K562 (cell line): ENCODE measurements around the gene CYBRD1. TPM values are rescaled to one million over a fixed set of nuclear protein-coding genes. Genes with fewer than 3 reads are reported as not detected.

Experiments
- ATF3 ChIP-seq, 2 experiments: fragments of 450-650 bp in 1 of 2; sonication (generic) in 1 of 2; formaldehyde crosslinking in 1 of 2; IDR thresholded peaks in 1 of 2; conservative IDR thresholded peaks in 1 of 2; 2 replicates each; pipeline versions ENCODE4 v1.6.1 to v1.8.1; 2016 to 2023; ENCODE audit warnings: mild to moderate bottlenecking in 2 of 2, moderate library complexity in 2 of 2, inconsistent platforms in 1 of 2, missing genetic modification reagents in 1 of 2
- MCM2 ChIP-seq: fragments of 450-650 bp; IDR thresholded peaks from 2 replicates; pipeline ENCODE4 v1.6.1; 2017; ENCODE audit warnings: low read depth, mild to moderate bottlenecking
- RBM39 ChIP-seq: fragments of 200-400 bp; formaldehyde crosslinking; optimal IDR thresholded peaks from 2 replicates; pipeline ENCODE3; 2018; ENCODE audit warnings: low read depth, low read length
- SMC3 ChIP-seq: conservative IDR thresholded peaks from 2 replicates; pipeline ENCODE4 v1.6.1; 2011; ENCODE audit warnings: low read depth, low read length, improper control_type of control experiment; ENCODE audit not compliant: insufficient read depth
- SPI1 ChIP-seq: IDR thresholded peaks from 2 replicates; pipeline ENCODE4 v1.6.1; 2011; ENCODE audit warnings: low read depth, low read length, control low read depth, borderline replicate concordance
- STAT5A ChIP-seq: IDR thresholded peaks from 2 replicates; pipeline ENCODE4 v1.6.1; 2012; ENCODE audit warnings: low read length, inconsistent platforms, borderline replicate concordance
- ZBTB1 ChIP-seq: sonication (generic); formaldehyde crosslinking; IDR thresholded peaks from 2 replicates; pipeline ENCODE4 v1.8.1; 2023; ENCODE audit warnings: missing genetic modification reagents, low read depth, mild to moderate bottlenecking, borderline replicate concordance
- ZBTB2 ChIP-seq: fragments of 450-650 bp; IDR thresholded peaks from 2 replicates; pipeline ENCODE4 v1.6.1; 2016; ENCODE audit warnings: antibody characterized with exemption
- ZNF282 ChIP-seq: sonication (generic); formaldehyde crosslinking; IDR thresholded peaks from 2 replicates; pipeline ENCODE4 v1.8.1; 2023; ENCODE audit warnings: missing genetic modification reagents
- ZSCAN32 ChIP-seq: fragments of 450-650 bp; formaldehyde crosslinking; IDR thresholded peaks from 2 replicates; pipeline ENCODE4 v1.4.0; 2020; ENCODE audit warnings: mild to moderate bottlenecking, moderate library complexity
- polyA plus RNA-seq, 8 experiments: library from polyadenylated mRNA; depleted of rRNA in 4 of 8; stranded (reverse) in 5 of 8; unstranded in 3 of 8; fragments of >200 nt; fragmentation: Nextera tagmentation in 2 of 8; fragmentation: Illumina TruSeq in 1 of 8; extraction: Ambion mirVana in 2 of 8; extraction: Trizol in 1 of 8; gene quantifications; 2 replicates each; pipeline versions ENCODE4 v1.2.1 to v1.2.3, GENCODE V29; 2011 to 2014; ENCODE audit warnings: inconsistent platforms in 1 of 8, missing spikeins in 1 of 8
- total RNA-seq, 7 experiments: library from RNA; depleted of rRNA in 6 of 7; stranded (reverse); fragments of >200 nt in 6 of 7; fragmentation: Illumina TruSeq in 2 of 7; extraction: Trizol in 2 of 7; gene quantifications; 2 replicates each; pipeline versions ENCODE4 v1.2.1 to v1.2.3, GENCODE V29; 2011 to 2021; ENCODE audit warnings: low replicate concordance in 1 of 7
- TF ChIP-seq, protein P1 (sequence below): sonication (generic); formaldehyde crosslinking; IDR thresholded peaks from 2 replicates; pipeline ENCODE4 v1.8.0; 2022; ENCODE audit warnings: mild to moderate bottlenecking, missing genetic modification reagents
- TF ChIP-seq, protein P2 (sequence below): fragments of 450-650 bp; IDR thresholded peaks from 2 replicates; pipeline ENCODE4 v1.7.0; 2016; ENCODE audit warnings: borderline replicate concordance
- TF ChIP-seq, protein P3 (sequence below): fragments of 450-650 bp; IDR thresholded peaks from 2 replicates; pipeline ENCODE4 v1.6.1; 2018; ENCODE audit not compliant: partially characterized antibody
- TF ChIP-seq, protein P4 (sequence below): fragments of 250-450 bp; sonication (Bioruptor Pico); IDR thresholded peaks from 2 replicates; pipeline ENCODE4 v1.6.1; 2021; ENCODE audit warnings: mild to moderate bottlenecking

CYBRD1 gene
- total and polyA plus RNA-seq, 9 of the 15 experiments (the other 6 are each of a cell fraction or from before 2014, with no cell fraction given): 9.6 to 22.4 (median 15.6) TPM

- no peak for TF ChIP-seq ZBTB2
- TF ChIP-seq ZNF282 (CRISPR knock-in tag): no peak
- no peak for TF ChIP-seq STAT5A
- TF ChIP-seq ZBTB1 (CRISPR knock-in tag): no peak
- TF ChIP-seq SMC3: 0 out of 2 replicates have a peak, but pooled peaks have one; percentile 8
- TF ChIP-seq SPI1: peak; percentile 69
- TF ChIP-seq MCM2: no peak
- no peak for TF ChIP-seq ATF3 (IDR thresholded peaks at IDR 0.05)
- TF ChIP-seq ATF3 (CRISPR knock-in tag; conservative IDR thresholded peaks at IDR 0.05): no peak
- TF ChIP-seq ZSCAN32 (CRISPR knock-in tag): no peak
- TF ChIP-seq, protein P1, sequence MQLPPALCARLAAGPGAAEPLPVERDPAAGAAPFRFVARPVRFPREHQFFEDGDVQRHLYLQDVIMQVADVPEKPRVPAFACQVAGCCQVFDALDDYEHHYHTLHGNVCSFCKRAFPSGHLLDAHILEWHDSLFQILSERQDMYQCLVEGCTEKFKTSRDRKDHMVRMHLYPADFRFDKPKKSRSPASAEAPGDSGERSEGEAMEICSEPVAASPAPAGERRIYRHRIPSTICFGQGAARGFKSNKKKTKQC: no peak
- TF ChIP-seq, protein P2, sequence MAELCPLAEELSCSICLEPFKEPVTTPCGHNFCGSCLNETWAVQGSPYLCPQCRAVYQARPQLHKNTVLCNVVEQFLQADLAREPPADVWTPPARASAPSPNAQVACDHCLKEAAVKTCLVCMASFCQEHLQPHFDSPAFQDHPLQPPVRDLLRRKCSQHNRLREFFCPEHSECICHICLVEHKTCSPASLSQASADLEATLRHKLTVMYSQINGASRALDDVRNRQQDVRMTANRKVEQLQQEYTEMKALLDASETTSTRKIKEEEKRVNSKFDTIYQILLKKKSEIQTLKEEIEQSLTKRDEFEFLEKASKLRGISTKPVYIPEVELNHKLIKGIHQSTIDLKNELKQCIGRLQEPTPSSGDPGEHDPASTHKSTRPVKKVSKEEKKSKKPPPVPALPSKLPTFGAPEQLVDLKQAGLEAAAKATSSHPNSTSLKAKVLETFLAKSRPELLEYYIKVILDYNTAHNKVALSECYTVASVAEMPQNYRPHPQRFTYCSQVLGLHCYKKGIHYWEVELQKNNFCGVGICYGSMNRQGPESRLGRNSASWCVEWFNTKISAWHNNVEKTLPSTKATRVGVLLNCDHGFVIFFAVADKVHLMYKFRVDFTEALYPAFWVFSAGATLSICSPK: no peak; the same call in 1 of the 2 replicates
- TF ChIP-seq RBM39: no peak
- TF ChIP-seq, protein P3, sequence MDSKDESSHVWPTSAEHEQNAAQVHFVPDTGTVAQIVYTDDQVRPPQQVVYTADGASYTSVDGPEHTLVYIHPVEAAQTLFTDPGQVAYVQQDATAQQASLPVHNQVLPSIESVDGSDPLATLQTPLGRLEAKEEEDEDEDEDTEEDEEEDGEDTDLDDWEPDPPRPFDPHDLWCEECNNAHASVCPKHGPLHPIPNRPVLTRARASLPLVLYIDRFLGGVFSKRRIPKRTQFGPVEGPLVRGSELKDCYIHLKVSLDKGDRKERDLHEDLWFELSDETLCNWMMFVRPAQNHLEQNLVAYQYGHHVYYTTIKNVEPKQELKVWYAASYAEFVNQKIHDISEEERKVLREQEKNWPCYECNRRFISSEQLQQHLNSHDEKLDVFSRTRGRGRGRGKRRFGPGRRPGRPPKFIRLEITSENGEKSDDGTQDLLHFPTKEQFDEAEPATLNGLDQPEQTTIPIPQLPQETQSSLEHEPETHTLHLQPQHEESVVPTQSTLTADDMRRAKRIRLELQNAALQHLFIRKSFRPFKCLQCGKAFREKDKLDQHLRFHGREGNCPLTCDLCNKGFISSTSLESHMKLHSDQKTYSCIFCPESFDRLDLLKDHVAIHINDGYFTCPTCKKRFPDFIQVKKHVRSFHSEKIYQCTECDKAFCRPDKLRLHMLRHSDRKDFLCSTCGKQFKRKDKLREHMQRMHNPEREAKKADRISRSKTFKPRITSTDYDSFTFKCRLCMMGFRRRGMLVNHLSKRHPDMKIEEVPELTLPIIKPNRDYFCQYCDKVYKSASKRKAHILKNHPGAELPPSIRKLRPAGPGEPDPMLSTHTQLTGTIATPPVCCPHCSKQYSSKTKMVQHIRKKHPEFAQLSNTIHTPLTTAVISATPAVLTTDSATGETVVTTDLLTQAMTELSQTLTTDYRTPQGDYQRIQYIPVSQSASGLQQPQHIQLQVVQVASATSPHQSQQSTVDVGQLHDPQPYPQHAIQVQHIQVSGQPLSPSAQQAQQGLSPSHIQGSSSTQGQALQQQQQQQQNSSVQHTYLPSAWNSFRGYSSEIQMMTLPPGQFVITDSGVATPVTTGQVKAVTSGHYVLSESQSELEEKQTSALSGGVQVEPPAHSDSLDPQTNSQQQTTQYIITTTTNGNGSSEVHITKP: no peak
- TF ChIP-seq, protein P4, sequence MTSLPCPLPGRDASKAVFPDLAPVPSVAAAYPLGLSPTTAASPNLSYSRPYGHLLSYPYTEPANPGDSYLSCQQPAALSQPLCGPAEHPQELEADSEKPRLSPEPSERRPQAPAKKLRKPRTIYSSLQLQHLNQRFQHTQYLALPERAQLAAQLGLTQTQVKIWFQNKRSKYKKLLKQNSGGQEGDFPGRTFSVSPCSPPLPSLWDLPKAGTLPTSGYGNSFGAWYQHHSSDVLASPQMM (CRISPR knock-in tag): no peak
These were observed 1.1 kb downstream of the CYBRD1 start (continued) for GRCh38 chr2:171523088-171524017.
